ENCODE results near the gene TRAPPC13.
"Not testable (repeated sequence)": the region's sequence is repeated elsewhere in the genome, so short reads cannot be mapped to it uniquely, and the experiment has no call there.

TRAPPC13 gene

DNA sequence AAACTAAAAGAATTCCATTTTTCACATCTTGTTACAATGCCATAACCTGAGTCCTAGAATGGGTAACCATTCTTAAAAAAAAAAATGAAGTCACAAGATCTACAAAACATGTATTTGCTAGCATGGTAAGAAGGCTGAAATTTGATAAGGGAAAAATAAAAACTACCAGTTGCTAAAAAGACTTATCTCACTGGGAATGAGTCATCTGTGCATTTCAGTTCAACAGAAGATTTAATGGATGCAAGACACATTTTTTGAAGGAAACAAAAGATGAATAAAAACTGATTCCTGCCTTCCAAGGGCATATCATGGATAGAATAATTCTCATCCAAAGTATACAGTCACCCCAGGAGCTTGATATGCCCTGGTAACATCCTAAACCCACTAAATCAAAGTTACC, 49.9 kb downstream of the TRAPPC13 start:
- Histone ChIP-seq H3K9me3 (ENCODE audit: control insufficient read depth, low read length) (no peaks in the 10 kb centered on the region), H2BK120ac (ENCODE audit: low read depth, low read length) (no peak overlapping the region), H3K79me1 (replicated peaks; ENCODE audit: low read length, poor library complexity, severe bottlenecking) (no peaks in the 10 kb centered on the region), H3K4ac (ENCODE audit: low read depth in 1 of 2, low read length in 2 of 2) (no peak overlapping the region), H3K14ac (ENCODE audit: low read length in 2 of 2) (no peak overlapping the region), H3K9ac (ENCODE audit: low read length) (no peak overlapping the region), H2BK5ac (ENCODE audit: low read depth, low read length, poor library complexity, severe bottlenecking) (no peak overlapping the region), H3K27me3 (ENCODE audit: control insufficient read depth in 1 of 2, insufficient read depth in 1 of 2, low read length in 2 of 2) (no peaks in the 10 kb centered on the region), H3K4me3 (ENCODE audit: insufficient read depth in 1 of 2, low read depth in 1 of 2, low read length in 2 of 2) (no peak overlapping the region), H2AK5ac (ENCODE audit: low read length, severe bottlenecking) (no peak overlapping the region), H2BK12ac (ENCODE audit: low read length in 2 of 2) (no peak overlapping the region), H2AFZ (ENCODE audit: low read depth, low read length) (no peak overlapping the region), H4K91ac (ENCODE audit: low read length) (no peak overlapping the region), H3K36me3 (ENCODE audit: control insufficient read depth in 1 of 2, insufficient read depth in 2 of 2, low read depth in 1 of 2, low read length in 2 of 2) (peaks cover 3 to 38% of the 10 kb centered on the region in 2 experiments), H3K18ac (ENCODE audit: low read depth in 1 of 2, low read length in 2 of 2) (no peak overlapping the region), H3K27ac (ENCODE audit: low read length, poor library complexity, severe bottlenecking) (no peak overlapping the region), H4K8ac (ENCODE audit: low read length) (no peak overlapping the region), H3K4me2 (ENCODE audit: low read length, poor library complexity, severe bottlenecking) (no peak overlapping the region), H3K4me1 (ENCODE audit: control insufficient read depth, insufficient read depth, low read depth, low read length) (no peaks in the 10 kb centered on the region), H2BK15ac (ENCODE audit: low read depth, poor library complexity, severe bottlenecking) (no peak overlapping the region), H3K23ac (ENCODE audit: low read length in 2 of 2) (no peak overlapping the region)
- peak; percentile 12 for DNase-seq

DNA sequence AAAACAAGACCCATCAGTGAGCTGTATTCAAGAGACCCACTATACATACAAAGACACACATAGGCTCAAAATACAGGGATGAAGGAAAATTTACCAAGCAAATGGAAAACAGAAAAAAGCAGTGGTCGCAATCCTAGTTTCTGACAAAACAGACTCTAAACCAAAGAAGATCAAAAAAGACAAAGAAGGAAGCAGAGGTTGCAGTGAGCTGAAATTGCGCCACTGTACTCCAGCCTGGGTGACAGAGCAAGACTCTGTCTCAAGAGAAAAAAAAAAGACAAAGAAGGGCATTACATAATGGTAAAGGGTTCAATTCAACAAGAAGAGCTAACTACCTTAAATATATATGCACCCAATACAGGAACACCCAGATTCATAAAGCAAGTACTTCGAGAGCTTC, 51.2 kb downstream of the TRAPPC13 start:
- not testable (repeated sequence) for H2AFZ ChIP-seq (ENCODE audit: low read depth, low read length); H3K9ac ChIP-seq (ENCODE audit: low read length); H2AK5ac ChIP-seq (ENCODE audit: low read length, severe bottlenecking); H3K23ac ChIP-seq (ENCODE audit: low read length in 2 of 2); H2BK15ac ChIP-seq (ENCODE audit: low read depth, poor library complexity, severe bottlenecking); H3K14ac ChIP-seq (ENCODE audit: low read length in 2 of 2); H2BK5ac ChIP-seq (ENCODE audit: low read depth, low read length, poor library complexity, severe bottlenecking); DNase-seq; H4K8ac ChIP-seq (ENCODE audit: low read length); H4K91ac ChIP-seq (ENCODE audit: low read length); H3K4ac ChIP-seq (ENCODE audit: low read depth in 1 of 2, low read length in 2 of 2); H3K79me1 ChIP-seq (replicated peaks; ENCODE audit: low read length, poor library complexity, severe bottlenecking); H3K9me3 ChIP-seq (ENCODE audit: control insufficient read depth, low read length); H3K18ac ChIP-seq (ENCODE audit: low read depth in 1 of 2, low read length in 2 of 2); H2BK120ac ChIP-seq (ENCODE audit: low read depth, low read length); H3K4me2 ChIP-seq (ENCODE audit: low read length, poor library complexity, severe bottlenecking); H2BK12ac ChIP-seq (ENCODE audit: low read length in 2 of 2); H3K4me1 ChIP-seq (ENCODE audit: control insufficient read depth, insufficient read depth, low read depth, low read length); H3K27me3 ChIP-seq (ENCODE audit: control insufficient read depth in 1 of 2, insufficient read depth in 1 of 2, low read length in 2 of 2); H3K27ac ChIP-seq (ENCODE audit: low read length, poor library complexity, severe bottlenecking); H3K4me3 ChIP-seq (ENCODE audit: insufficient read depth in 1 of 2, low read depth in 1 of 2, low read length in 2 of 2)
- H3K36me3 ChIP-seq (ENCODE audit: control insufficient read depth in 1 of 2, insufficient read depth in 2 of 2, low read depth in 1 of 2, low read length in 2 of 2) = peaks cover 3 to 38% of the 10 kb centered on the region in 2 experiments
- 93% methylated on average over 2 of the region's 3 CpGs for WGBS

DNA sequence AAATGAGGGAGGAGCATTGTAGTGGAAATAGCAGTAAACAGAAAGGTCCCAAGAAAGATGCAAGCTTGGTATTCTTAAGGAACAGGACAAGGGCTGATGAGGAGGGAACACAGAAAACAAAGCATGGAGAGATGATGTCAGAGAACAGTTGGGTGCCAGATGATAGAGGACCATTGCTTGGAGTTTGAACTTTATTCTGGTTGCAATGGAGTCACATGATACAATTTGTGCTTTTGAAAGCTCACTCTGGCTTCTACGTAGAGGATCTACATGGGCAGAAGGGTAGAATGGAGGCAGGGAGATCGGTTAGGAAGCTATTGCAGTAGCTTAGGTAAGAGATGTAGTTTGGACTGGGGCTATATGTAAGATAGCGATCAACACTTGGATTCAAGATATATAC, 57.3 kb downstream of the TRAPPC13 start:
- H3K4me2 ChIP-seq (ENCODE audit: low read length, poor library complexity, severe bottlenecking) = no peak overlapping the region
- H3K18ac ChIP-seq (ENCODE audit: low read depth in 1 of 2, low read length in 2 of 2) = no peak overlapping the region
- H4K91ac ChIP-seq (ENCODE audit: low read length) = no peak overlapping the region
- no peak overlapping the region for H3K27ac ChIP-seq (ENCODE audit: low read length, poor library complexity, severe bottlenecking)
- H3K79me1 ChIP-seq (replicated peaks; ENCODE audit: low read length, poor library complexity, severe bottlenecking) = no peaks in the 10 kb centered on the region
- H3K14ac ChIP-seq (ENCODE audit: low read length in 2 of 2) = no peak overlapping the region
- no peak overlapping the region for H3K4me3 ChIP-seq (ENCODE audit: insufficient read depth in 1 of 2, low read depth in 1 of 2, low read length in 2 of 2)
- H2AK5ac ChIP-seq (ENCODE audit: low read length, severe bottlenecking) = no peak overlapping the region
- DNase-seq = no peak
- H2BK120ac ChIP-seq (ENCODE audit: low read depth, low read length) = no peak overlapping the region
- no peak overlapping the region for H2BK15ac ChIP-seq (ENCODE audit: low read depth, poor library complexity, severe bottlenecking)
- H3K4ac ChIP-seq (ENCODE audit: low read depth in 1 of 2, low read length in 2 of 2) = no peak overlapping the region
- no peak overlapping the region for H4K8ac ChIP-seq (ENCODE audit: low read length)
- no peak overlapping the region for H2BK5ac ChIP-seq (ENCODE audit: low read depth, low read length, poor library complexity, severe bottlenecking)
- WGBS = 95% methylated on average over 3 of the region's 3 CpGs
- H2BK12ac ChIP-seq (ENCODE audit: low read length in 2 of 2) = no peak overlapping the region
- H3K9me3 ChIP-seq (ENCODE audit: control insufficient read depth, low read length) = no peaks in the 10 kb centered on the region
- H3K23ac ChIP-seq (ENCODE audit: low read length in 2 of 2) = no peak overlapping the region
- H3K9ac ChIP-seq (ENCODE audit: low read length) = no peak overlapping the region
- H3K4me1 ChIP-seq (ENCODE audit: control insufficient read depth, insufficient read depth, low read depth, low read length) = no peaks in the 10 kb centered on the region
- peaks cover 3 to 57% of the 10 kb centered on the region in 2 experiments for H3K36me3 ChIP-seq (ENCODE audit: control insufficient read depth in 1 of 2, insufficient read depth in 2 of 2, low read depth in 1 of 2, low read length in 2 of 2)
- no peaks in the 10 kb centered on the region for H3K27me3 ChIP-seq (ENCODE audit: control insufficient read depth in 1 of 2, insufficient read depth in 1 of 2, low read length in 2 of 2)
- H2AFZ ChIP-seq (ENCODE audit: low read depth, low read length) = no peak overlapping the region

DNA sequence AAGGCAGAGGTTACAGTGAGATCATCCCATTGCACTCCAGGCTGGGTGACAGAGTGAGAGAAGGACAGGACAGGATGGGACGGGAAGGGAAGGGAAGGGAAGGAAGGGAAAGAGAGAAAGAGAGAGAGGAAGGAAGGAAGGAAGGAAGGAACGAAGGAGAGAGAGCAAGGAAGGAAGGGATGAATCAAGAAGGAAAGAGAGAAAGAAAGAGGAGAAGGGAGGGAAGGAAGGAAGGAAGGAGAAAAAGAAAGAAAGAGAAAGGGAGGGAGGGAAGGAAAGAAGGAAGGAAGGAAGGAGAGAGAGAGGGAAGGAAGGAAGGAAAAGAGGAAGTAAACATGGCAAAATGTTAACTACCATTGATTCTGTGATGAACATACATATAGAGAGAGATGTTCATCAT, 68.3 kb downstream of the TRAPPC13 start:
- no peak overlapping the region for H4K91ac ChIP-seq (ENCODE audit: low read length)
- H3K18ac ChIP-seq (ENCODE audit: low read depth in 1 of 2, low read length in 2 of 2) = no peak overlapping the region
- H2BK12ac ChIP-seq (ENCODE audit: low read length in 2 of 2) = no peak overlapping the region
- H2AK5ac ChIP-seq (ENCODE audit: low read length, severe bottlenecking) = no peak overlapping the region
- no peaks in the 10 kb centered on the region for H3K27me3 ChIP-seq (ENCODE audit: control insufficient read depth in 1 of 2, insufficient read depth in 1 of 2, low read length in 2 of 2)
- no peak overlapping the region for H3K14ac ChIP-seq (ENCODE audit: low read length in 2 of 2)
- no peak overlapping the region for H3K4me2 ChIP-seq (ENCODE audit: low read length, poor library complexity, severe bottlenecking)
- H2BK120ac ChIP-seq (ENCODE audit: low read depth, low read length) = no peak overlapping the region
- WGBS = 95% methylated on average over 2 of the region's 2 CpGs
- H3K27ac ChIP-seq (ENCODE audit: low read length, poor library complexity, severe bottlenecking) = no peak overlapping the region
- H3K4me1 ChIP-seq (ENCODE audit: control insufficient read depth, insufficient read depth, low read depth, low read length) = no peaks in the 10 kb centered on the region
- H3K23ac ChIP-seq (ENCODE audit: low read length in 2 of 2) = no peak overlapping the region
- H2BK15ac ChIP-seq (ENCODE audit: low read depth, poor library complexity, severe bottlenecking) = no peak overlapping the region
- H3K9ac ChIP-seq (ENCODE audit: low read length) = no peak overlapping the region
- no peaks in the 10 kb centered on the region for H3K9me3 ChIP-seq (ENCODE audit: control insufficient read depth, low read length)
- H2BK5ac ChIP-seq (ENCODE audit: low read depth, low read length, poor library complexity, severe bottlenecking) = no peak overlapping the region
- peaks cover 2% of the 10 kb centered on the region for H3K79me1 ChIP-seq (replicated peaks; ENCODE audit: low read length, poor library complexity, severe bottlenecking)
- no peak overlapping the region for H2AFZ ChIP-seq (ENCODE audit: low read depth, low read length)
- H4K8ac ChIP-seq (ENCODE audit: low read length) = no peak overlapping the region
- peaks cover 4 to 55% of the 10 kb centered on the region in 2 experiments for H3K36me3 ChIP-seq (ENCODE audit: control insufficient read depth in 1 of 2, insufficient read depth in 2 of 2, low read depth in 1 of 2, low read length in 2 of 2)
- H3K4me3 ChIP-seq (ENCODE audit: insufficient read depth in 1 of 2, low read depth in 1 of 2, low read length in 2 of 2) = no peak overlapping the region
- DNase-seq = no peak
- H3K4ac ChIP-seq (ENCODE audit: low read depth in 1 of 2, low read length in 2 of 2) = no peak overlapping the region
